DND-41 (cell line): Measurements from ENCODE around the gene KNTC1.

Source experiments
- EZH2 ChIP-seq: IDR thresholded peaks from 3 replicates; pipeline ENCODE4 v1.6.1; 2012; ENCODE audit warnings: borderline replicate concordance, low read depth, mild to moderate bottlenecking, moderate library complexity, low read length, inconsistent platforms; ENCODE audit not compliant: severe bottlenecking
- TF ChIP-seq, protein P1 (sequence below): IDR thresholded peaks from 2 replicates; pipeline ENCODE4 v1.5.1; 2012; ENCODE audit warnings: borderline replicate concordance, low read length, moderate library complexity, mild to moderate bottlenecking; ENCODE audit not compliant: poor library complexity, severe bottlenecking; ENCODE audit errors: extremely low read depth

DNA sequence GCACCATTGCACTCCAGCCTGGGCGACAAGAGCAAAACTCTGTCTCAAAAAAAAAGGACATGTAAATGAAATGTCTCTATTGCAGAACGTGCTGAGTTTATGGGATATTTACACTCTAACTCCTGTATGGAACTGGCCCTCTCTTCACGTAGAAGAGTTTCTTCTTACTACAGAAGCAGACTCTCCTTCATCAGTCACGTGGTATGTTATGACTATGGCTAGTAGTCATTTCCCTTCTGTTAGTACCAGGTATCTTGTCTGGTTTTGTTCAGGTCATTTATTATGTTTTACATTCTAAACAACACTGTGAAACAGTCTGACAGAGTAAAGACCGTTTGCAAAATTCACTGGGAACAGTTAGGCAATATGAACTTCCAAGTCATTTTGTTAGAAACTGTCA is 20.3 kb downstream of the KNTC1 start:
- TF ChIP-seq, protein P1, sequence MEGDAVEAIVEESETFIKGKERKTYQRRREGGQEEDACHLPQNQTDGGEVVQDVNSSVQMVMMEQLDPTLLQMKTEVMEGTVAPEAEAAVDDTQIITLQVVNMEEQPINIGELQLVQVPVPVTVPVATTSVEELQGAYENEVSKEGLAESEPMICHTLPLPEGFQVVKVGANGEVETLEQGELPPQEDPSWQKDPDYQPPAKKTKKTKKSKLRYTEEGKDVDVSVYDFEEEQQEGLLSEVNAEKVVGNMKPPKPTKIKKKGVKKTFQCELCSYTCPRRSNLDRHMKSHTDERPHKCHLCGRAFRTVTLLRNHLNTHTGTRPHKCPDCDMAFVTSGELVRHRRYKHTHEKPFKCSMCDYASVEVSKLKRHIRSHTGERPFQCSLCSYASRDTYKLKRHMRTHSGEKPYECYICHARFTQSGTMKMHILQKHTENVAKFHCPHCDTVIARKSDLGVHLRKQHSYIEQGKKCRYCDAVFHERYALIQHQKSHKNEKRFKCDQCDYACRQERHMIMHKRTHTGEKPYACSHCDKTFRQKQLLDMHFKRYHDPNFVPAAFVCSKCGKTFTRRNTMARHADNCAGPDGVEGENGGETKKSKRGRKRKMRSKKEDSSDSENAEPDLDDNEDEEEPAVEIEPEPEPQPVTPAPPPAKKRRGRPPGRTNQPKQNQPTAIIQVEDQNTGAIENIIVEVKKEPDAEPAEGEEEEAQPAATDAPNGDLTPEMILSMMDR: no peak
- no peak for TF ChIP-seq EZH2
